Hepatocyte (in vitro differentiated cells): Measurements from ENCODE around the gene ZEB2. TPM values are rescaled to one million over a fixed set of nuclear protein-coding genes. Genes with fewer than 3 reads are reported as not detected.

ENCODE experiments used
- DNase-seq: peaks from one replicate; pipeline ENCODE4 v3.0.0-alpha.2; 2016; ENCODE audit warnings: low spot score
- H2AFZ ChIP-seq: fragments of 200-600 bp; sonication (generic); 2 replicates; pipeline ENCODE4 v1.6.0; 2016; ENCODE audit warnings: antibody characterized with exemption, mild to moderate bottlenecking
- H3K27ac ChIP-seq: fragments of 200-600 bp; sonication (generic); 2 replicates; pipeline ENCODE4 v1.5.1; 2016; ENCODE audit warnings: mild to moderate bottlenecking
- H3K27me3 ChIP-seq: fragments of 200-600 bp; sonication (generic); 2 replicates; pipeline ENCODE4 v1.6.1; 2016
- H3K36me3 ChIP-seq: fragments of 200-600 bp; sonication (generic); replicated peaks from 2 replicates; pipeline ENCODE4 v1.5.1; 2016; ENCODE audit warnings: low read depth; ENCODE audit not compliant: insufficient read depth
- H3K4me1 ChIP-seq: fragments of 200-600 bp; sonication (generic); 2 replicates; pipeline ENCODE4 v1.5.1; 2016; ENCODE audit warnings: mild to moderate bottlenecking, moderate library complexity; ENCODE audit not compliant: insufficient read depth
- H3K4me2 ChIP-seq: fragments of 200-600 bp; sonication (generic); 2 replicates; pipeline ENCODE4 v1.6.0; 2016
- H3K4me3 ChIP-seq: fragments of 200-600 bp; sonication (generic); 2 replicates; pipeline ENCODE4 v1.5.1; 2016; ENCODE audit warnings: mild to moderate bottlenecking
- H3K79me2 ChIP-seq: fragments of 200-600 bp; sonication (generic); 2 replicates; pipeline ENCODE4 v1.6.0; 2017; ENCODE audit warnings: mild to moderate bottlenecking
- H3K9me2 ChIP-seq: fragments of 200-600 bp; sonication (generic); replicated peaks from 2 replicates; pipeline ENCODE4 v1.6.0; 2017; ENCODE audit warnings: mild to moderate bottlenecking; ENCODE audit not compliant: insufficient read depth
- H3K9me3 ChIP-seq: fragments of 200-600 bp; sonication (generic); 2 replicates; pipeline ENCODE4 v1.5.1; 2016; ENCODE audit warnings: low read depth, mild to moderate bottlenecking
- H4K20me1 ChIP-seq: fragments of 200-600 bp; sonication (generic); 2 replicates; pipeline ENCODE4 v1.6.0; 2016; ENCODE audit warnings: mild to moderate bottlenecking; ENCODE audit not compliant: insufficient read depth, poor library complexity, severe bottlenecking
- CTCF ChIP-seq: fragments of 200-600 bp; sonication (generic); IDR thresholded peaks from 2 replicates; pipeline ENCODE4 v1.5.1; 2016; ENCODE audit warnings: antibody characterized with exemption, mild to moderate bottlenecking; ENCODE audit not compliant: poor library complexity
- EZH2 ChIP-seq: fragments of 200-600 bp; sonication (generic); IDR thresholded peaks from 2 replicates; pipeline ENCODE4 v1.6.1; 2016; ENCODE audit warnings: antibody characterized with exemption, mild to moderate bottlenecking, borderline replicate concordance
- EZH2phosphoT487 ChIP-seq: fragments of 200-600 bp; sonication (generic); IDR thresholded peaks from one replicate; pipeline ENCODE4 v1.6.1; 2018; ENCODE audit warnings: antibody characterized with exemption, mild to moderate bottlenecking, low read depth, moderate library complexity; ENCODE audit not compliant: unreplicated experiment, severe bottlenecking
- WGBS: methylation state at CpG from one replicate; pipeline ENCODE4 v1.1.6; 2016; ENCODE audit warnings: low lambda C conversion rate; ENCODE audit errors: missing lambda C conversion rate; 5-methylcytosine and 5-hydroxymethylcytosine counted together
- polyA plus RNA-seq: library from polyadenylated mRNA; unstranded; fragments of >200 nt; fragmentation: Nextera tagmentation; extraction: Ambion mirVana; gene quantifications from 2 replicates; pipeline ENCODE4 v1.2.1, GENCODE V29; 2016
- total RNA-seq: library from RNA; depleted of rRNA; stranded (reverse); fragments of >200 nt; gene quantifications from 2 replicates; pipeline ENCODE4 v1.2.3, GENCODE V29; 2014

Gene ZEB2
- total and polyA plus RNA-seq, 2 experiments from 2014 or later = 17.8 to 35.5 TPM

DNA sequence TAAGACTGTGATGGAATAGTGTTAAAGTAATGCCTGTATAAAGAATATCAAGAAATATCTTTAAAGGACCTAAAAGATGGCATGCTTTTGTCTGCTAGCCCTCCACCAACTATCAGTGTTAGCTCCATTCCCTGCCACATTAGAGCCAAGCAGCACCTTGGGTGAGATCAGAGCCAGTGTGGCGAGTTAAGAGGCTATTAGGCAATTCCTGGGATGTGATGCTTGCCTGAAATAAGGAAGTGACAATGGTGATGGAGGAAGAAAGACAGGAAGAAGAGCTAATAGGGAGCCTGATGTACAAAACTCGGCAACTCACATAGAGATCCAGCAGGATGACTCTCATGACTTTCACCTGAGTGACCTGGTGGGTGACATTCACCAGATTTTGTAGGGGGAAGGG lies 143.5 kb downstream of the ZEB2 start:
- no peak overlapping the region for H3K4me2 ChIP-seq
- no peaks in the 10 kb centered on the region for H3K9me2 ChIP-seq
- TF ChIP-seq EZH2 = no peak
- TF ChIP-seq CTCF = no peak
- TF ChIP-seq EZH2phosphoT487 = no peak
- no peak overlapping the region for H3K27ac ChIP-seq
- H3K79me2 ChIP-seq = no peaks in the 10 kb centered on the region
- no peak overlapping the region for H3K4me3 ChIP-seq
- DNase-seq = no peak
- no peaks in the 10 kb centered on the region for H3K36me3 ChIP-seq
- H4K20me1 ChIP-seq = no peaks in the 10 kb centered on the region
- no peaks in the 10 kb centered on the region for H3K4me1 ChIP-seq
- H2AFZ ChIP-seq = no peak overlapping the region
- no peaks in the 10 kb centered on the region for H3K27me3 ChIP-seq
- no peaks in the 10 kb centered on the region for H3K9me3 ChIP-seq
- WGBS = 98% methylated on average over 2 of the region's 2 CpGs

DNA sequence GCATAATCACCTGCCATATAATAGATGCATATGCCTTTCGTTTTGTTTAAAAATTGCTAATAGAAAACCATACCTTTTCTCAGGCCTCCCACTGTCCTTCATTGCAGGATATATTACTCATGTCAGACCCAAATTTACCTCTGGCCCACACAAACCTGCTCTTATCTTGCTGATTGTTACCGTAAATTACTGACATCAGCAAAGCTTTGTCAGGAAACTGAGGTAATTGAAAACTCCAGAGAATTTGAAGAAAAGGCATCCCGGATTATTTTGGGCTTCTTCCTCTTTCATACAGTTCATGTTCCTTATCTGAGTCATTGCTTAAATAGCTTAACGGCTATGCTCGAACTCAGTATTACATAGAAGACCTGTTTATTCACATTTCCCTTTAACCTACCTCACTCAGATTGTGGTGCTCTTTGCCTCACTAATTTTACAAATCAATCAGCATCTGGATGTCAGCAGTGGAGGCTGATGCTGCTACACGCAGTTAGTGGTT lies 145.7 kb downstream of the ZEB2 start:
- Histone ChIP-seq H3K4me3 (no peak overlapping the region), H3K4me2 (no peak overlapping the region), H3K79me2 (no peaks in the 10 kb centered on the region), H4K20me1 (no peaks in the 10 kb centered on the region), H3K9me3 (no peaks in the 10 kb centered on the region), H3K27me3 (no peaks in the 10 kb centered on the region), H3K27ac (no peak overlapping the region), H3K4me1 (peaks cover 3% of the 10 kb centered on the region), H2AFZ (no peak overlapping the region), H3K9me2 (no peaks in the 10 kb centered on the region), H3K36me3 (no peaks in the 10 kb centered on the region)
- WGBS = 40% methylated on average over 6 of the region's 6 CpGs
- DNase-seq = no peak
- TF ChIP-seq EZH2phosphoT487 (no peak), EZH2 (no peak), CTCF (no peak)

- Histone ChIP-seq H3K79me2 (no peaks in the 10 kb centered on the region), H3K9me3 (no peaks in the 10 kb centered on the region), H2AFZ (no peak overlapping the region), H3K27me3 (no peaks in the 10 kb centered on the region), H3K4me1 (peaks cover 3% of the 10 kb centered on the region), H4K20me1 (no peaks in the 10 kb centered on the region), H3K4me2 (no peak overlapping the region), H3K9me2 (no peaks in the 10 kb centered on the region), H3K36me3 (no peaks in the 10 kb centered on the region), H3K27ac (no peak overlapping the region), H3K4me3 (no peak overlapping the region)
- TF ChIP-seq CTCF (no peak), EZH2 (no peak), EZH2phosphoT487 (no peak)
- no peak for DNase-seq
- WGBS = 71% methylated on average over 10 of the region's 10 CpGs
Measured at GRCh38 chr2:144372410-144373080, 147.4 kb downstream of the ZEB2 start.
